GM23338 (cell line): ENCODE results near the gene TMEM175.

Source experiments
- EZH2 ChIP-seq: fragments of 200-600 bp; sonication (generic); IDR thresholded peaks from one replicate; pipeline ENCODE4 v1.8.0; 2017; ENCODE audit warnings: antibody characterized with exemption, mild to moderate bottlenecking, low read depth; ENCODE audit not compliant: unreplicated experiment
- EZH2phosphoT487 ChIP-seq: fragments of 200-600 bp; sonication (generic); IDR thresholded peaks from one replicate; pipeline ENCODE4 v1.8.1; 2018; ENCODE audit warnings: antibody characterized with exemption; ENCODE audit not compliant: unreplicated experiment
- JUNB ChIP-seq: IDR thresholded peaks from one replicate; pipeline ENCODE4 v1.6.1; 2016; ENCODE audit warnings: antibody characterized with exemption; ENCODE audit not compliant: unreplicated experiment
- POLR2AphosphoS5 ChIP-seq: IDR thresholded peaks from 2 replicates; pipeline ENCODE4 v1.6.1; 2016; ENCODE audit warnings: antibody characterized with exemption, low read depth
- TF ChIP-seq, protein P1 (sequence below), 2 experiments: fragments of 200-600 bp in 1 of 2; sonication (generic) in 1 of 2; conservative IDR thresholded peaks; 2 replicates each; pipeline versions ENCODE4 v1.5.1 to v1.6.1; 2016 to 2017; ENCODE audit warnings: antibody characterized with exemption in 2 of 2, low read depth in 2 of 2, mild to moderate bottlenecking in 2 of 2, moderate library complexity in 1 of 2
- TF ChIP-seq, protein P2 (sequence below): fragments of 250-450 bp; sonication (Bioruptor Pico); IDR thresholded peaks from 2 replicates; pipeline ENCODE4 v1.5.0; 2020; ENCODE audit warnings: mild to moderate bottlenecking, moderate library complexity

DNA sequence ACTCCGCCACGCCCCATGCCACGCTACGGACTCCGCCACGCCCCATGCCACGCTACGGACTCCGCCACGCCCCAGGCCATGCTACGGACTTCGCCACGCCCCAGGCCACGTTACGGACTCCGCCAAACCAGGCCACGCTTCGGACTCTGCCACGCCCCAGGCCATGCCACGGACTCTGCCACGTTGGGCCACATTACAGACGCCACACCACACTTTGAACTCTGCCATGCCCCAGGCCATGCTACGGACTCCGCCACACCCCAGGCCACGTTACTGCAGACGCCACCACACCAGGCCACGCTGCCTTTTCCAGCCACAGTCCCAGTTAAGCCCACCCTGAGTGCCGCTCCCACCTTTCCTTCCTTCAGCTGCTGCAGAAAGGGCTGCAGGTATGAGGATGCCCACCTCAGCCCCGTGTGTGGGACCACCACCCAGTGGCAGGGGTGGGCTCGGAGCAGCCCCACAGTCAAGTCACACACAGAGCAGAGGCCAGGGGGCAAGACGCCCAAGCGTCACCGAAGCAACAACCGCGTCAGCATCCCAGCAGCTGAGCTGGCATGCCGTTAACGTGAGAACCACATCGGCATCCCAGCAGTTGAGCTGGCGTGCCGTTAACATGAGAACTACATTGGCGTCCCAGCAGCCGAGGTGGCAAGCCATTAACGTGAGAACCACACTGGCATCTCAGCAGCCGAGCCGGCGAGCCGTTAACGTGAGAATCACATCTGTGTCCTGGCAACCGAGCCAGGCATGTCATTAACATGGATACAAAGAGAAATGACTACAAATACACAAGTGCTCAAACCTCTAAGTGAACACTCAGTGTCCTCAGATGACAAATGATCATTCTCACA, 26.5 kb upstream of the TMEM175 start:
- TF ChIP-seq, protein P1, sequence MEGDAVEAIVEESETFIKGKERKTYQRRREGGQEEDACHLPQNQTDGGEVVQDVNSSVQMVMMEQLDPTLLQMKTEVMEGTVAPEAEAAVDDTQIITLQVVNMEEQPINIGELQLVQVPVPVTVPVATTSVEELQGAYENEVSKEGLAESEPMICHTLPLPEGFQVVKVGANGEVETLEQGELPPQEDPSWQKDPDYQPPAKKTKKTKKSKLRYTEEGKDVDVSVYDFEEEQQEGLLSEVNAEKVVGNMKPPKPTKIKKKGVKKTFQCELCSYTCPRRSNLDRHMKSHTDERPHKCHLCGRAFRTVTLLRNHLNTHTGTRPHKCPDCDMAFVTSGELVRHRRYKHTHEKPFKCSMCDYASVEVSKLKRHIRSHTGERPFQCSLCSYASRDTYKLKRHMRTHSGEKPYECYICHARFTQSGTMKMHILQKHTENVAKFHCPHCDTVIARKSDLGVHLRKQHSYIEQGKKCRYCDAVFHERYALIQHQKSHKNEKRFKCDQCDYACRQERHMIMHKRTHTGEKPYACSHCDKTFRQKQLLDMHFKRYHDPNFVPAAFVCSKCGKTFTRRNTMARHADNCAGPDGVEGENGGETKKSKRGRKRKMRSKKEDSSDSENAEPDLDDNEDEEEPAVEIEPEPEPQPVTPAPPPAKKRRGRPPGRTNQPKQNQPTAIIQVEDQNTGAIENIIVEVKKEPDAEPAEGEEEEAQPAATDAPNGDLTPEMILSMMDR (conservative IDR thresholded peaks at IDR 0.05; ENCODE audit: low read depth in 2 of 2) = no peak
- TF ChIP-seq EZH2 = no peak
- TF ChIP-seq POLR2AphosphoS5 = no peak
- TF ChIP-seq JUNB = no peak
- no peak for TF ChIP-seq EZH2phosphoT487
- TF ChIP-seq, protein P2, sequence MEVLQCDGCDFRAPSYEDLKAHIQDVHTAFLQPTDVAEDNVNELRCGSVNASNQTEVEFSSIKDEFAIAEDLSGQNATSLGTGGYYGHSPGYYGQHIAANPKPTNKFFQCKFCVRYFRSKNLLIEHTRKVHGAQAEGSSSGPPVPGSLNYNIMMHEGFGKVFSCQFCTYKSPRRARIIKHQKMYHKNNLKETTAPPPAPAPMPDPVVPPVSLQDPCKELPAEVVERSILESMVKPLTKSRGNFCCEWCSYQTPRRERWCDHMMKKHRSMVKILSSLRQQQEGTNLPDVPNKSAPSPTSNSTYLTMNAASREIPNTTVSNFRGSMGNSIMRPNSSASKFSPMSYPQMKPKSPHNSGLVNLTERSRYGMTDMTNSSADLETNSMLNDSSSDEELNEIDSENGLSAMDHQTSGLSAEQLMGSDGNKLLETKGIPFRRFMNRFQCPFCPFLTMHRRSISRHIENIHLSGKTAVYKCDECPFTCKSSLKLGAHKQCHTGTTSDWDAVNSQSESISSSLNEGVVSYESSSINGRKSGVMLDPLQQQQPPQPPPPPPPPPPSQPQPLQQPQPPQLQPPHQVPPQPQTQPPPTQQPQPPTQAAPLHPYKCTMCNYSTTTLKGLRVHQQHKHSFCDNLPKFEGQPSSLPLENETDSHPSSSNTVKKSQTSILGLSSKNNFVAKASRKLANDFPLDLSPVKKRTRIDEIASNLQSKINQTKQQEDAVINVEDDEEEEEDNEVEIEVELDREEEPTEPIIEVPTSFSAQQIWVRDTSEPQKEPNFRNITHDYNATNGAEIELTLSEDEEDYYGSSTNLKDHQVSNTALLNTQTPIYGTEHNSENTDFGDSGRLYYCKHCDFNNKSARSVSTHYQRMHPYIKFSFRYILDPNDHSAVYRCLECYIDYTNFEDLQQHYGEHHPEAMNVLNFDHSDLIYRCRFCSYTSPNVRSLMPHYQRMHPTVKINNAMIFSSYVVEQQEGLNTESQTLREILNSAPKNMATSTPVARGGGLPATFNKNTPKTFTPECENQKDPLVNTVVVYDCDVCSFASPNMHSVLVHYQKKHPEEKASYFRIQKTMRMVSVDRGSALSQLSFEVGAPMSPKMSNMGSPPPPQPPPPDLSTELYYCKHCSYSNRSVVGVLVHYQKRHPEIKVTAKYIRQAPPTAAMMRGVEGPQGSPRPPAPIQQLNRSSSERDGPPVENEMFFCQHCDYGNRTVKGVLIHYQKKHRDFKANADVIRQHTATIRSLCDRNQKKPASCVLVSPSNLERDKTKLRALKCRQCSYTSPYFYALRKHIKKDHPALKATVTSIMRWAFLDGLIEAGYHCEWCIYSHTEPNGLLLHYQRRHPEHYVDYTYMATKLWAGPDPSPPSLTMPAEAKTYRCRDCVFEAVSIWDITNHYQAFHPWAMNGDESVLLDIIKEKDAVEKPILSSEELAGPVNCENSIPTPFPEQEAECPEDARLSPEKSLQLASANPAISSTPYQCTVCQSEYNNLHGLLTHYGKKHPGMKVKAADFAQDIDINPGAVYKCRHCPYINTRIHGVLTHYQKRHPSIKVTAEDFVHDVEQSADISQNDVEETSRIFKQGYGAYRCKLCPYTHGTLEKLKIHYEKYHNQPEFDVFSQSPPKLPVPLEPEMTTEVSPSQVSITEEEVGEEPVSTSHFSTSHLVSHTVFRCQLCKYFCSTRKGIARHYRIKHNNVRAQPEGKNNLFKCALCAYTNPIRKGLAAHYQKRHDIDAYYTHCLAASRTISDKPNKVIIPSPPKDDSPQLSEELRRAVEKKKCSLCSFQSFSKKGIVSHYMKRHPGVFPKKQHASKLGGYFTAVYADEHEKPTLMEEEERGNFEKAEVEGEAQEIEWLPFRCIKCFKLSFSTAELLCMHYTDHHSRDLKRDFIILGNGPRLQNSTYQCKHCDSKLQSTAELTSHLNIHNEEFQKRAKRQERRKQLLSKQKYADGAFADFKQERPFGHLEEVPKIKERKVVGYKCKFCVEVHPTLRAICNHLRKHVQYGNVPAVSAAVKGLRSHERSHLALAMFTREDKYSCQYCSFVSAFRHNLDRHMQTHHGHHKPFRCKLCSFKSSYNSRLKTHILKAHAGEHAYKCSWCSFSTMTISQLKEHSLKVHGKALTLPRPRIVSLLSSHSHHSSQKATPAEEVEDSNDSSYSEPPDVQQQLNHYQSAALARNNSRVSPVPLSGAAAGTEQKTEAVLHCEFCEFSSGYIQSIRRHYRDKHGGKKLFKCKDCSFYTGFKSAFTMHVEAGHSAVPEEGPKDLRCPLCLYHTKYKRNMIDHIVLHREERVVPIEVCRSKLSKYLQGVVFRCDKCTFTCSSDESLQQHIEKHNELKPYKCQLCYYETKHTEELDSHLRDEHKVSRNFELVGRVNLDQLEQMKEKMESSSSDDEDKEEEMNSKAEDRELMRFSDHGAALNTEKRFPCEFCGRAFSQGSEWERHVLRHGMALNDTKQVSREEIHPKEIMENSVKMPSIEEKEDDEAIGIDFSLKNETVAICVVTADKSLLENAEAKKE (CRISPR knock-in tag) = no peak
